EL (cell line): ENCODE data around the gene DMRTA2.
"Not testable (repeated sequence)": the region's sequence is repeated elsewhere in the genome, so short reads cannot be mapped to it uniquely, and the experiment has no call there.

ENCODE experiments used
- DNase-seq: peaks from one replicate; pipeline ENCODE4 v3.0.0-alpha.2; 2016

Gene DMRTA2

DNA sequence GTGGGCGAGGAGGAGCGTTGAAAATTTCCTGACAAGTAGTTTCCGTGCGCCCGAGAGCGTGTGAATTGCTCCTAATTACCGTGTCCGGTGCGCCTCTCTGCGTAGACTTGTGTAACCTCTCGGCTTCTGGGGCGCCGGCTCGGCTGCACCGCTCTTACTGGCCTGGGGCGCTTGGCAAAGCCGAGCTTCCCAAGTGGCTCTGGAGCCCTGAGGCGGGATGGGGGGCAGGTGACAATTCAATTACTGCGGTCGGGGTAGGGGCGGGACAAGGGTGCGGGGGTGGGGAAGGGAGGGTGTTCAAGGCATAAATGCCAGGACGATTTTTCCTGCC is 392 bp upstream of the DMRTA2 start:
- DNase-seq, result peak; percentile 43

GRCh38 chr1:50422675-50422945 is 633 bp downstream of the DMRTA2 start:
- no peak for DNase-seq

GRCh38 chr1:50421768-50422674 is 1.2 kb downstream of the DMRTA2 start:
- no peak for DNase-seq

- DNase-seq, result no peak
These were observed 1.9 kb downstream of the DMRTA2 start for GRCh38 chr1:50421366-50421748.

- DNase-seq, result no peak
These were observed 2.4 kb downstream of the DMRTA2 start for GRCh38 chr1:50420689-50421365.

DNA sequence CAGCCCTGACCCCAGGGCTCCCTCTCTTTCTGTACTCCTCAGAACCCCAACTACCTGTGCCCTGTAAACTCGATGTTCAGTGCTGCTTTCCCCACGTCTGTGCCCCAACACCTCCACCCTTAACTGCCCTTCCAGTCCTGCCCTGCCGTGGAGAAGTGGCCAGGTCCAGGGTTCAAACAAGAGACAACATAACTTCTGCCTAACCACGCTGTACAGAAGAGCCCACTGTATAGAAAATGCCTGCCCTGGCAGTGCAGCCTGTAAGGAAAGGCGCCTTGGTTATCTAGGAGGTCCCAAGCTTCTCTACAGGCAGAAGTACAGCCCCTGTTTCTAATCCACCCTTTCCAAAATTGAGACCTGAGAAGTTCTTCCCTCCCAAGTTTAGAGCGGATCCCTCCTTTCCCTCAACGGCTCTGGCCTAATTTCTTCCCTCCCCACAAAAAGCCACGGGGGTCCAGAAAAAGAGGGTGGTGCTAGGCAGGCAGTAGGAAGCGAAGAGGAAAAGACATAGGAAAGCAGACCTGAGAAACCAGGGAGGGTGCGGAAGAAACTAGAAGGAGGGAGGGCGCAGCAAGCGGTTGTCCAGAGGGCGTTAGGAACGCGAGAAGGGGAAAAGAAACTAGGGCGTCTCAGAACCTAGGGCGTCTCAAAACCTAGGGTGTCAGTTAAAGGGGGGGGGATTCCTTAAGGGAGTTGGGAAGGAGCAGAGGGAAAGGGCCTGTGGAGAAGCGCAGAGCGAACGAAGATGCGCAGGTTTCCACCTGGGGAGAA is 3.2 kb downstream of the DMRTA2 start:
- no peak for DNase-seq

GRCh38 chr1:50419192-50419906 is 3.9 kb downstream of the DMRTA2 start:
- no peak for DNase-seq

GRCh38 chr1:50418600-50419109 is 4.6 kb downstream of the DMRTA2 start:
- no peak for DNase-seq

GRCh38 chr1:50417946-50418599 is 5.2 kb downstream of the DMRTA2 start:
- DNase-seq, result no peak

DNA sequence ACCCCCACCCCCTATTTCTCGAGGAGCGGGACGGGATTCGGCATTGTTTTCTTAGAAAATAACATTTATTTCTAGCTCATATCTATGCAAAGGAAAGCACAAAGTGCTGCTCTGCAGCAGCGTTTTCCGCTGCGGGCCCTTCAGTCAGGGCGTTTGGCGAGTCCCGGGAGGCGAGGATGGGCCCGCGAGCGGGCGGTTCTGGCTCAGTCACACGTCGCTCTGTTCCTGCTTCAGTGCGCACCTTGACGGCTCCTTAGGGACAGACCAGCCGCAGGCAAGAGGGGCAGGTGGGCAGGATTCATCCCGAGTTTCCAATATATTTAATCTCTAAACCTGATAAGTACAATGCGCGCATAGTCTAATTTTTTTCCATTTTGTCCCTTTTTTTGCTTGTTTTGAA is 5.7 kb downstream of the DMRTA2 start:
- DNase-seq, result no peak

GRCh38 chr1:50416553-50417453 is 6.4 kb downstream of the DMRTA2 start:
- no peak for DNase-seq

GRCh38 chr1:50416150-50416527 is 7.1 kb downstream of the DMRTA2 start:
- DNase-seq, result no peak

GRCh38 chr1:50415235-50416149 is 7.8 kb downstream of the DMRTA2 start:
- no peak for DNase-seq

DNA sequence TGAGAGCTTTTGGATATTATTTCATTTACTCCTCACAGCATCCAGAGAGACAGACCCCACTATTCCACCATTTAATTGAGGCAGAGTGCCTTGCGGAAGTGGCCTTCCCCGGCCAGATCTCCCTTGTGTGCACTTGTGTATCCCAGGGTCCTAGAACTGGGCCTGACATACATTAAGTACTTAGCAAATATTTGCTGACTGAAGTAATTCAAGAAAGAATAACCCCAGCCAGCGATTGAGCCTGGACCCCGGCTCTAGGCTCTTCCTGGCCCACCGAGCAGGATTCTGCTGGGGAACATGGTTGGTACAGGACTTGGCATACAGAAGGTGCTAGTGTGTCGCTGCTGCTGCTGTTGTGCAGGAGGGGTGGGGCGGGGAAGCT is 8.4 kb downstream of the DMRTA2 start:
- DNase-seq, result no peak

GRCh38 chr1:50412813-50413476 is 10.3 kb downstream of the DMRTA2 start:
- DNase-seq, result no peak

DNA sequence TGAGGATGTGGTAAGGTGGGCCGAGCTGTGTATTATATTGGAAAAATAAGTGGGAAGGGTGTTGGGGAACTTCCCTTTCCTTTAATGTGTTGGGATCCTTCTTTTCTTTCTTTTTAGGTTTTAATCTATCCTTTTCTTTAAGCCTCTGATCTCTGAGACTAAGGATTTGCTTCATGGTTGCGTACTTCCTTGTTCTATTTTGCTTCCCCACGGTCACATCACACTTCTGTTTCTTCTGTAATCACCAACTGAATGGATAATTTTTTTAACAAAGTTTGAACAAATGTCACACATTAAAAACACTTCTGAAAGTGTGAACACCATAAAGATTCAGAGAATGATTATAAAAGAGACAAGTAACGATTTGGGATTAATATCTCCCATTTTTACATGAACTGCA is 17.4 kb downstream of the DMRTA2 start:
- no peak for DNase-seq

DNA sequence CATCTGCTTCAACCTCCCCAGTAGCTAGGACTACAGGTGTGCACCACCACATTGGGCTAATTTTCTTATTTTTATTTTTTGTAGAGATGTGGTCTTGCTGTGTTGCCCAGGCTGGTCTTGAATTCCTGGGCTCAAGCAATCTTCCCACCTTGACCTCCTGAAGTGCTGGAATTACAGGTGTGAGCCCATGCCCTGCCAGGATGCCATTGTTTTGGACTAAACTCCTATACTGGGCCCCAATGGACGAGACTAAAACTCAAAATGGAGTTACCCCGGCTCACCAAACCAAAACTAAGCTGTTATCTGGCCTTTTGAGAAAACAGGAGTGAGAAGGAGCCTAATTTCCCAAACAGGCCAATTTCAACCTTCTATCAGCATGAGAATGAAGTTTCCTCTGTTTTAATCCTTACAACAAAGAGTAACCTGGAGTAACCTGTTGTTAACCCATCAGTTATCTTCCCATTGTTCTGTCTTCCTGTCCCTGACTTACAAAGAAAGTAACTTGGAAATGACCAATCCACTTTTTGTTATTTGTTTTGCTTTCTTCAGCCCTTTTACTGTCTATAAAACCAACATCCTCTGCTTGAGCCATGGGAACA is 29.6 kb downstream of the DMRTA2 start:
- DNase-seq, result no peak

DNA sequence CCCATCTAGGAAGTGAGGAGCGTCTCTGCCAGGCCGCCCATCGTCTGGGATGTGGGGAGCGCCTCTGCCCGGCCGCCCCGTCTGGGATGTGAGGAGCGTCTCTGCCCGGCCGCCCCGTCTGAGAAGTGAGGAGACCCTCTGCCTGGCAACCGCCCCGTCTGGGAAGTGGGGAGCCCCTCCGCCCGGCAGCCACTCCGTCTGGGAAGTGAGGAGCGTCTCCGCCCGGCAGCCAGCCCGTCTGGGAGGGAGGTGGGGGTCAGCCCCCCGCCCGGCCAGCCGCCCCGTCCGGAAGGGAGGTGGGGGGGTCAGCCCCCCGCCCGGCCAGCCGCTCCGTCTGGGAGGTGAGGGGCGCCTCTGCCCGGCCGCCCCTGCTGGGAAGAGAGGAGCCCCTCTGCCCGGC is 41.7 kb downstream of the DMRTA2 start:
- not testable (repeated sequence) for DNase-seq

DNA sequence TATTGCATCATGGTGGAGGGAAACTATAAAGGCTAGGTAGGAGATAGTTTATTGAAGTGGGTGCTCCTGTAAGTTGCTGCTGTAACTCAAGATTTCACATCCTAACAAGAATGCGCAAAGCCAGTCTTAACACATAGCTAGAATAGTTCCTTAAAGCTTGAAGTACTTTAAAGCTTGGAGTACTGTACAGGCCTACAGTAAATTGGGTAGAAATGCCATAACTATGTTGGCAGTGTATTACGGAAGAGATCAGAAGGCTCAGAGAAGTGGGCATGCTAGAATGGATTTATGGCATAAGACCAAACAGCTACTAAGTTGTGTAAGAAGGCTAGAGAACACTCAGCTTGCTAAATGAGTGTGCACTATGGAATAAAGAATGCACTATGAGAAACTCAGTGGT is 44.5 kb downstream of the DMRTA2 start:
- DNase-seq, result no peak
